PC-9 (cell line): ENCODE measurements around the gene NFASC. TPM values are rescaled to one million over a fixed set of nuclear protein-coding genes. Genes with fewer than 3 reads are reported as not detected.

Experiments
- BruUV-seq: library from RNA; stranded (reverse); fragments of 400-500 nt; replicated peaks from 2 replicates; lab custom pipeline; 2021; lab: Mats Ljungman, UMichigan
- CTCF ChIA-PET: fragments of 300-600 bp; sonication (Branson Sonifier 250); formaldehyde crosslinking; loops from one replicate; lab custom pipeline; 2022; ENCODE audit warnings: antibody characterized with exemption; lab: Charles Lee
- POLR2A ChIA-PET: fragments of 300-600 bp; sonication (Branson Sonifier 250); formaldehyde crosslinking; loops from one replicate; lab custom pipeline; 2022; ENCODE audit warnings: antibody characterized with exemption; ENCODE audit not compliant: unreplicated experiment; lab: Charles Lee
- DNase-seq, 2 experiments: peaks; one replicate each; pipeline versions ENCODE4 v3.0.0 to v3.0.0-alpha.2; 2015 to 2022; ENCODE audit warnings: mixed read lengths in 1 of 2
- H2AFZ ChIP-seq: fragments of 200-600 bp; sonication (generic); 2 replicates; pipeline ENCODE4 v1.8.1; 2017; ENCODE audit warnings: antibody characterized with exemption
- H3F3A ChIP-seq: fragments of 200-600 bp; sonication (generic); 2 replicates; pipeline ENCODE4 v1.8.1; 2017; ENCODE audit warnings: antibody characterized with exemption, mild to moderate bottlenecking, low read depth; ENCODE audit not compliant: insufficient read depth
- H3K27ac ChIP-seq: fragments of 200-600 bp; sonication (generic); 2 replicates; pipeline ENCODE4 v1.6.1; 2016; ENCODE audit warnings: mixed run types
- H3K27me3 ChIP-seq: fragments of 200-600 bp; sonication (generic); 2 replicates; pipeline ENCODE4 v1.6.1; 2016; ENCODE audit warnings: low read depth, mixed run types; ENCODE audit not compliant: insufficient read depth
- H3K36me3 ChIP-seq: fragments of 200-600 bp; sonication (generic); 2 replicates; pipeline ENCODE4 v1.6.1; 2016; ENCODE audit warnings: low read depth, mixed run types
- H3K4me1 ChIP-seq: fragments of 200-600 bp; sonication (generic); replicated peaks from 2 replicates; pipeline ENCODE4 v1.6.1; 2016; ENCODE audit warnings: mixed run types; ENCODE audit not compliant: insufficient read depth
- H3K4me2 ChIP-seq: fragments of 200-600 bp; sonication (generic); 2 replicates; pipeline ENCODE4 v1.6.1; 2017; ENCODE audit warnings: mixed run types
- H3K4me3 ChIP-seq: fragments of 200-600 bp; sonication (generic); 2 replicates; pipeline ENCODE4 v1.6.1; 2016; ENCODE audit warnings: mixed run types
- H3K79me2 ChIP-seq: fragments of 200-600 bp; sonication (generic); 2 replicates; pipeline ENCODE4 v1.6.1; 2017; ENCODE audit warnings: low read depth, mixed run types
- H3K9me2 ChIP-seq: fragments of 200-600 bp; sonication (generic); 2 replicates; pipeline ENCODE4 v1.8.1; 2017; ENCODE audit warnings: mild to moderate bottlenecking; ENCODE audit not compliant: insufficient read depth
- H3K9me3 ChIP-seq: fragments of 200-600 bp; sonication (generic); 2 replicates; pipeline ENCODE4 v1.8.1; 2016; ENCODE audit warnings: low read depth; ENCODE audit not compliant: insufficient read depth
- H4K20me1 ChIP-seq: fragments of 200-600 bp; sonication (generic); 2 replicates; pipeline ENCODE4 v1.8.1; 2017; ENCODE audit not compliant: insufficient read depth
- CTCF ChIP-seq: fragments of 200-600 bp; sonication (generic); conservative IDR thresholded peaks from 2 replicates; pipeline ENCODE4 v1.6.1; 2017; ENCODE audit warnings: mixed run types, antibody characterized with exemption, mild to moderate bottlenecking, moderate library complexity
- EZH2 ChIP-seq: fragments of 200-600 bp; sonication (generic); IDR thresholded peaks from 2 replicates; pipeline ENCODE4 v1.8.0; 2017; ENCODE audit warnings: antibody characterized with exemption, low read depth
- intact Hi-C: fragments of 100-400 bp; cut with micrococcal nuclease; formaldehyde crosslinking; loops from one replicate; pipeline ENCODE4 v1.10.0; 2022; ENCODE audit not compliant: unreplicated experiment
- total RNA-seq: library from RNA; stranded (reverse); gene quantifications from 2 replicates; pipeline ENCODE4 v1.2.3, GENCODE V29; 2021

Gene NFASC
- total RNA-seq, 1 experiment from 2014 or later = not detected

- CTCF ChIA-PET = no interaction called here
- TF ChIP-seq EZH2 = no peak
- TF ChIP-seq CTCF = no peak
- Histone ChIP-seq H3K27me3 (peaks cover 94% of the 10 kb centered on the region), H3K27ac (no peak overlapping the region), H3K36me3 (no peaks in the 10 kb centered on the region), H3K79me2 (no peaks in the 10 kb centered on the region), H3K9me3 (no peaks in the 10 kb centered on the region), H3K4me3 (no peak overlapping the region), H3F3A (no peaks in the 10 kb centered on the region), H3K4me2 (no peak overlapping the region), H2AFZ (no peak overlapping the region), H3K4me1 (no peaks in the 10 kb centered on the region), H4K20me1 (no peaks in the 10 kb centered on the region; the same call in 1 of the 2 replicates), H3K9me2 (no peaks in the 10 kb centered on the region)
- BruUV-seq = no TSS peak
- no peak for DNase-seq
- POLR2A ChIA-PET = no interaction called here
- intact Hi-C loops = no loop called here
These were observed 155.5 kb downstream of the NFASC start for GRCh38 chr1:205026181-205026580.

GRCh38 chr1:205028390-205028789 is 157.7 kb downstream of the NFASC start:
- Histone ChIP-seq H3K4me3 (no peak overlapping the region), H3K4me2 (no peak overlapping the region), H3K27me3 (peaks cover 97% of the 10 kb centered on the region), H3K9me2 (no peaks in the 10 kb centered on the region), H3K27ac (no peak overlapping the region), H3K36me3 (no peaks in the 10 kb centered on the region), H3F3A (no peaks in the 10 kb centered on the region), H3K79me2 (no peaks in the 10 kb centered on the region), H3K4me1 (no peaks in the 10 kb centered on the region), H4K20me1 (no peaks in the 10 kb centered on the region; the same call in 1 of the 2 replicates), H3K9me3 (no peaks in the 10 kb centered on the region), H2AFZ (no peak overlapping the region)
- no TSS peak for BruUV-seq
- DNase-seq = no peak
- CTCF ChIA-PET = no interaction called here
- TF ChIP-seq CTCF = no peak
- TF ChIP-seq EZH2 = no peak
- POLR2A ChIA-PET = no interaction called here
- intact Hi-C loops = no loop called here

GRCh38 chr1:205028924-205029323 is 158.3 kb downstream of the NFASC start:
- Histone ChIP-seq H3K4me3 (no peak overlapping the region), H3K36me3 (no peaks in the 10 kb centered on the region), H3K4me2 (no peak overlapping the region), H3K27ac (no peak overlapping the region), H3K27me3 (peaks cover 97% of the 10 kb centered on the region), H3K4me1 (no peaks in the 10 kb centered on the region), H2AFZ (no peak overlapping the region), H3K79me2 (no peaks in the 10 kb centered on the region), H3K9me3 (no peaks in the 10 kb centered on the region), H4K20me1 (no peaks in the 10 kb centered on the region; the same call in 1 of the 2 replicates), H3F3A (no peaks in the 10 kb centered on the region), H3K9me2 (no peaks in the 10 kb centered on the region)
- POLR2A ChIA-PET = no interaction called here
- CTCF ChIA-PET = no interaction called here
- intact Hi-C loops = no loop called here
- BruUV-seq = no TSS peak
- TF ChIP-seq CTCF (no peak), EZH2 (no peak)
- no peak for DNase-seq
